Gastrocnemius medialis (tissue), 4 donors: ENCODE measurements around the gene C1QB. TPM values are rescaled to one million over a fixed set of nuclear protein-coding genes. Genes with fewer than 3 reads are reported as not detected.

ENCODE experiments used
- ATAC-seq, 2 donors: fragments of 150-250 bp; one replicate each; pipeline ENCODE4 v1.9.1; 2016
- DNase-seq, 2 donors: peaks; one replicate each; pipeline ENCODE4 v3.0.0-alpha.2; 2019
- H3K27ac ChIP-seq, 4 donors: fragments of 200-600 bp; sonication (generic); 1 replicate in 1 of 4; 2 replicates in 3 of 4; pipeline ENCODE4 v1.5.1; 2016 to 2018; ENCODE audit warnings: mild to moderate bottlenecking in 2 of 4, moderate library complexity in 1 of 4
- H3K27me3 ChIP-seq, 3 donors: fragments of 200-600 bp; sonication (generic) in 2 of 3; 1 replicate in 1 of 3; 2 replicates in 2 of 3; pipeline versions ENCODE4 v1.5.1 to v1.6.0; 2016 to 2019; ENCODE audit warnings: mild to moderate bottlenecking in 1 of 3, moderate library complexity in 1 of 3
- H3K36me3 ChIP-seq, 2 donors: fragments of 200-600 bp; sonication (generic) in 1 of 2; one replicate each; pipeline ENCODE4 v1.5.1; 2017 to 2018
- H3K4me1 ChIP-seq, 2 donors: fragments of 200-600 bp; sonication (generic) in 1 of 2; one replicate each; pipeline ENCODE4 v1.5.1; 2016 to 2017; ENCODE audit warnings: mild to moderate bottlenecking in 2 of 2
- H3K4me3 ChIP-seq, 4 donors: fragments of 200-600 bp; sonication (generic) in 3 of 4; 1 replicate in 1 of 4; 2 replicates in 3 of 4; pipeline ENCODE4 v1.5.1; 2016 to 2019; ENCODE audit warnings: mild to moderate bottlenecking in 2 of 4
- H3K9me3 ChIP-seq, 3 donors: fragments of 200-600 bp; sonication (generic) in 2 of 3; 1 replicate in 1 of 3; 2 replicates in 2 of 3; pipeline ENCODE4 v1.5.1; 2016 to 2019
- POLR2A ChIP-seq, 2 donors: fragments of 450-650 bp; IDR thresholded peaks; one replicate each; pipeline ENCODE4 v1.6.1; 2017; ENCODE audit warnings: antibody characterized with exemption in 2 of 2, mild to moderate bottlenecking in 2 of 2, moderate library complexity in 2 of 2
- in situ Hi-C, 4 donors: fragments of 200-750 bp; cut with MboI; loops; one replicate each; pipeline versions ENCODE4 v1.15.0 to v1.8.0; 2017; ENCODE audit warnings: low sequenced_read_pairs in 4 of 4
- intact Hi-C: fragments of 100-400 bp; cut with DNase I; formaldehyde crosslinking; loops from one replicate; pipeline ENCODE4 v1.15.1; 2023; ENCODE audit warnings: low total_unique reads
- total RNA-seq, 4 donors: library from RNA; depleted of rRNA; stranded (reverse); fragments of >200 nt; gene quantifications; one replicate each; pipeline versions ENCODE4 v1.1.0 to v1.2.3, GENCODE V29; 2016
- TF ChIP-seq, protein P1 (sequence below), 5 experiments: fragments of 450-650 bp in 3 of 5; fragments of 200-600 bp in 2 of 5; sonication (generic) in 2 of 5; IDR thresholded peaks in 4 of 5; conservative IDR thresholded peaks in 1 of 5; 1 replicate in 4 of 5; 2 replicates in 1 of 5; pipeline ENCODE4 v1.5.1; 2016 to 2019; ENCODE audit warnings: antibody characterized with exemption in 5 of 5, mild to moderate bottlenecking in 3 of 5, moderate library complexity in 3 of 5

Gene C1QB
- total RNA-seq, 4 donors from 2014 or later = 30.6 to 97.2 (median 74.5) TPM

DNA sequence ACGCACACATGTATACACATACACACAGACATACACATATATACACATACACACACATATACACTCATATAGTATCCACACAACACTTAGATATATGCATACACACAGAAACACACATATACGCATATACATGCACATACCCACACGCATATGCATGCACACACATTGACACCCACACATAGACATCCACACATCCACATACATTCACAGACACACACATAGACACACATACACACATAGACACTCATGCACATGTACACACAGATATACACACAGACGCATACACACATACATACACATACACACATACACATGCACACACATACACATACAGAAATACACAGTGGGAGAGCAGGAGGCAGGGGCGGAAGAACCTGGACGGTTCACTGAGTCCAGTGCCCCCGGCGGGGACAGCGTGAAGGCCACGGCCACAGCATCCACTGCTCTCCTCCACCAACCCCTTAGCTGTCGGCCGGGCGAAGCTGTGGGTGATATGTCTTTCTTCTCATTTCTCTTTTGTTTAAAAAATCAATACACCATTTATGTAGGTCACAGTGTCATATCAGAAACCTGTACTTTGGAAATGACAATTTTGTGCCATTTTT is 2.8 kb upstream of the C1QB start:
- Histone ChIP-seq H3K36me3 (no peaks in the 10 kb centered on the region), H3K4me3 (no peak overlapping the region), H3K9me3 (no peaks in the 10 kb centered on the region), H3K27me3 (peaks cover 9 to 10% (median 9%) of the 10 kb centered on the region in 3 donors), H3K27ac (no peak overlapping the region), H3K4me1 (no peaks in the 10 kb centered on the region)
- DNase-seq = no peak
- no peak for TF ChIP-seq POLR2A (IDR thresholded peaks at IDR 0.05)
- TF ChIP-seq, protein P1, sequence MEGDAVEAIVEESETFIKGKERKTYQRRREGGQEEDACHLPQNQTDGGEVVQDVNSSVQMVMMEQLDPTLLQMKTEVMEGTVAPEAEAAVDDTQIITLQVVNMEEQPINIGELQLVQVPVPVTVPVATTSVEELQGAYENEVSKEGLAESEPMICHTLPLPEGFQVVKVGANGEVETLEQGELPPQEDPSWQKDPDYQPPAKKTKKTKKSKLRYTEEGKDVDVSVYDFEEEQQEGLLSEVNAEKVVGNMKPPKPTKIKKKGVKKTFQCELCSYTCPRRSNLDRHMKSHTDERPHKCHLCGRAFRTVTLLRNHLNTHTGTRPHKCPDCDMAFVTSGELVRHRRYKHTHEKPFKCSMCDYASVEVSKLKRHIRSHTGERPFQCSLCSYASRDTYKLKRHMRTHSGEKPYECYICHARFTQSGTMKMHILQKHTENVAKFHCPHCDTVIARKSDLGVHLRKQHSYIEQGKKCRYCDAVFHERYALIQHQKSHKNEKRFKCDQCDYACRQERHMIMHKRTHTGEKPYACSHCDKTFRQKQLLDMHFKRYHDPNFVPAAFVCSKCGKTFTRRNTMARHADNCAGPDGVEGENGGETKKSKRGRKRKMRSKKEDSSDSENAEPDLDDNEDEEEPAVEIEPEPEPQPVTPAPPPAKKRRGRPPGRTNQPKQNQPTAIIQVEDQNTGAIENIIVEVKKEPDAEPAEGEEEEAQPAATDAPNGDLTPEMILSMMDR (IDR thresholded peaks at IDR 0.05 in 4 of 5, conservative IDR thresholded peaks at IDR 0.05 in 1 of 5) = no peak
- in situ Hi-C loops = no loop called here
- no peak for ATAC-seq
- intact Hi-C loops = no loop called here

DNA sequence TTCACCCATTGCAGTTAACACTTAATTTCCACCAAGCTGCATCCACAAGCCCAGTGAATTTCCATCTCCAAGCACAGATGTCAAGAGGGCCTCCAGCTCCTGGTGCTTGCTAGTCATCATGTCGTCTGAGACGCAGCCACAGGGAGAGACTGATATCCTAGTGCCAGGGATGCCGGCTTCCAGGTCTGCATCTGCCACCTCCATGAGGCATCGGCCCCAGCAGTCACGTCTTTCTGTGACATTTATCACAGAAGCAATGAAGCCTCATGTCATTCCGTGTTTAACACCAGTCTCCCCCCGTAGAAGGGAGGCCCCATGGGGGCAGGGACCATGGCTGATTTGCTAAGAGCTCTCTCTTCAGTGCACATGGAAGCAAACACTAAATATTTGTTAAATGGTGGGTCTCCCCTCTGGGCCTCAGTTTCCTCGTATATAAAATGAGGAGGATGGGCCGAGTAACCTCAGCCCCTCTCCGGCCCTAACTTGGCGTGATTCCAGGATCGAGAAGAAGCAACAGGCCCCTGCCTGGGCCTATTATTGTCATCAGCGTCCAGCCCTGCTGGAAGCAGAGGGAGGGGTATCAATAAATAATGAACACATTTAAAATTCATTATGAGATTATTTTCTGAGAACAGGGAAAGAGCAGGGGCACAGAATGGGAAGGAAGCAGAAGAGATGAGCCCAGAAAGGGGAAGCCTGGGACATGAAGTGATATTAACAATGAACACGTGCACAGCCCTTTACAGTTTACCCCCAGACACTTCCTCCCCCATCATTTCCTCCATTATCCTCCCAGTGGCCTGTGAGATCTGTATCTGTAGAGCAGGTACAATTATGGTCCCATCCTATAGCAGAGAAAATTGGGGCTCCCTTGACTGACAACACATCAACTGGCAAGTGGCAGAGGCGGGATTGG is 837 bp upstream of the C1QB start:
- Histone ChIP-seq H3K4me3 (no peak overlapping the region), H3K27ac (no peak overlapping the region), H3K36me3 (no peaks in the 10 kb centered on the region), H3K27me3 (peaks cover 10 to 16% (median 13%) of the 10 kb centered on the region in 3 donors), H3K9me3 (no peaks in the 10 kb centered on the region), H3K4me1 (no peaks in the 10 kb centered on the region)
- TF ChIP-seq POLR2A (IDR thresholded peaks at IDR 0.05) = no peak
- TF ChIP-seq, protein P1 (IDR thresholded peaks at IDR 0.05 in 4 of 5, conservative IDR thresholded peaks at IDR 0.05 in 1 of 5) = no peak
- intact Hi-C loops (no loop called here), in situ Hi-C loops (no loop called here)
- ATAC-seq (no peak), DNase-seq (no peak)

DNA sequence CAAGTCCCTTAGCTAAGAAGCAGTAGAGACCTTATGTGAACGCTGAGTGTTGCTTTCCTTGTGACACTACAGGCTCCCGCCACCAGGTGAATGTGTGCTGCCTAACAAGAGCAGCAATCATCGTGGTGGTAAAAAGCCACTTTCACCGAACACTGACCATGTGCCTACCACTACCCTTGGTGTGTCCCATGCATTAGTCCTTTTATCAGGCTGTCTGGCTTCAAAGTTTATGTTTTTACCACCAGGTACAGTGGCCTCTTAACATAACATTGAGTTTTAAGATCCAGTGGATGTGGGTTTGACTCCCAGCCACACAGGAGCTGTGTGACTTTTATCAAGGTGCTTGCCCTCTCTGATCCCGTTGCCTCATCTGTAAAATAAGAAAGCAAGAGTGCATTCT is 1.7 kb downstream of the C1QB start:
- Histone ChIP-seq H3K9me3 (no peaks in the 10 kb centered on the region), H3K36me3 (no peaks in the 10 kb centered on the region), H3K27ac (no peak overlapping the region), H3K4me3 (peak overlapping the region in 1 of 4 donors; percentile 22), H3K4me1 (no peaks in the 10 kb centered on the region), H3K27me3 (peaks cover 10 to 13% (median 13%) of the 10 kb centered on the region in 3 donors)
- no peak for ATAC-seq
- DNase-seq = no peak
- TF ChIP-seq, protein P1 (IDR thresholded peaks at IDR 0.05 in 4 of 5, conservative IDR thresholded peaks at IDR 0.05 in 1 of 5) = no peak
- TF ChIP-seq POLR2A (IDR thresholded peaks at IDR 0.05) = no peak
- in situ Hi-C loops (no loop called here), intact Hi-C loops (no loop called here)

DNA sequence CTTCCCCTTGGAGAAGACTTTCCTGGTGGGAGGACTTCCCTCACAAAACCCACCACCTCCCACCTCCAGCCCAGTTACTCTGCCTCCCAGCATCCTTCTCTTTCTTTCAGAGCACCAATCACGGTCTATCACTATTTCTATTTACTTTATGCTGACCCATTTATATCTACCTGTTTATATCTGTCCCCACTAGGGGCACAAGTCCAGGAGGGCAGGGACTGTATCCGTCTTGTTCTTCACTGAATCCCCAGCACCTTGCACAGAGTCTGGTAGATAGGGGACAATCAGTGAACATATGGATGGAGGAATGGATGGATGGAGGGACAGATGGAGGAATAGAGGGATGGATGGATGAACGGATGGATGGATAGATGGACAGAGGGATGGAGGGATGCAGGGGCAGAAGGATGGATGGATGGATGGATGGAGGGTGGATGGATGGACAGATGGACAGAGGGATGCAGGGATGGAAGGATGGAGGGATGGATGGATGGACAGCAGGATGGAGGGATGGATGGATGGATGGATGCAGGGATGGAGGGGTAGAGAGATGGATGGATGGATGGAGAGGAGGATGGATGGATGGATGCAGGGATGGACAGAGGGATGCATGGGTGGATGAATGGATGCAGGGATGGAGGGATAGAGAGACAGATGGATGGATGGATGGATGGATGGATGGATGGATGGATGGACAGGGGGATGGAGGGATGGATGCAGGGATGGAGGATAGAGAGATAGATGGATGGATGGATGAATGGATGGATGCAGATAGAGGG is 5.5 kb downstream of the C1QB start:
- ATAC-seq (no peak), DNase-seq (no peak)
- in situ Hi-C loops (no loop called here), intact Hi-C loops (no loop called here)
- no peaks in the 10 kb centered on the region for H3K9me3 ChIP-seq
- no peaks in the 10 kb centered on the region for H3K4me1 ChIP-seq
- H3K4me3 ChIP-seq = no peak overlapping the region
- TF ChIP-seq POLR2A (IDR thresholded peaks at IDR 0.05) = no peak
- TF ChIP-seq, protein P1 (IDR thresholded peaks at IDR 0.05 in 4 of 5, conservative IDR thresholded peaks at IDR 0.05 in 1 of 5) = no peak
- H3K27ac ChIP-seq = no peak overlapping the region
- H3K36me3 ChIP-seq = no peaks in the 10 kb centered on the region
- H3K27me3 ChIP-seq = peaks cover 8 to 13% (median 13%) of the 10 kb centered on the region in 3 donors
